HG02884 (cell line): Measurements from ENCODE around the gene B4GALNT4.
"Not testable (repeated sequence)": the region's sequence is repeated elsewhere in the genome, so short reads cannot be mapped to it uniquely, and the experiment has no call there.

Source experiments
- ATAC-seq: cut with Tn5 transposase; IDR thresholded peaks from one replicate; pipeline ENCODE4 v1.9.1; 2021; ENCODE audit warnings: mild to moderate bottlenecking, moderate library complexity; ENCODE audit not compliant: unreplicated experiment

Gene B4GALNT4

GRCh38 chr11:373716-374551 is 4.6 kb downstream of the B4GALNT4 start:
- no peak for ATAC-seq

DNA sequence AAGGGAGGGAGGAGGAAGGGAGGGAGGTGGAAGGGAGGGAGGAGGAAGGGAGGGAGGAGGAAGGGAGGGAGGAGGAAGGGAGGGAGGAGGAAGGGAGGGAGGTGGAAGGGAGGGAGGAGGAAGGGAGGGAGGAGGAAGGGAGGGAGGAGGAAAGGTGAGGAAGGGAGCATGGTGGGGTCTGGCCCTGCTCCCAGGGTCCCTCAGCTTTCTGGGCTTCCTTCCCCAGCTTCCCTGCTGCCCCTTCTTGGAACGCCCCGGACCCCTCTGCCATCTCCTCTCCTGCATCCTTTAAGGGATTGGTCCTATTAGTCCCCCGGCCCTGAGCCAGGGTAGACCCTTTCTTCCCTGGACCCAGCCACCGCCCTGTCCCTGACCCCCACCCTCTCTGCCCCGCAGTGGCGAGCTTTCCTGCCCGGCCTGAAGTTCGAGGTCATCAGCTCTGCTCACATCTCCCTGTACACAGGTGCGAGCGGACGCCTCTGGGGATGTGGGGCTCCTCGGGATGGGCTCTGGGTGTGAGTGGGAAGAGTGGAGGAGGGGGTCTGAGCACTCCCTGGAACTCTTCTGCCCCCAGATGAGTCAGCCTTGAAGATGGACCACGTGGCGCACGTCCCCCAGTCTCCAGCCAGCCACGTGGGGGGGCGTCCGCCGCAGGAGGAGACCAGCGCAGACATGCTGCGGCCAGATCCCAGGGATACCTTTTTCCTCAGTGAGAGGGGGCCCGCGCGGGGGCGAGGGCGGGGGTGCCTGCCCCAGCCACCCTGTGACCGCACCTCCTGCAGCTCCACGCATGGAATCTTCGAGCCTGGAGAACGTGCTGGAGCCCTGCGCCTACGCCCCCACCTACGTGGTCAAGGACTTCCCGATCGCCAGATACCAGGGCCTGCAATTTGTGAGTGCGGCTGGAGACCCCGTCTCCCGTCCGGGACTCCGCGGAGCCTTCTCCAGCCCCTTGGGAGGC is 6.0 kb downstream of the B4GALNT4 start:
- no peak for ATAC-seq

DNA sequence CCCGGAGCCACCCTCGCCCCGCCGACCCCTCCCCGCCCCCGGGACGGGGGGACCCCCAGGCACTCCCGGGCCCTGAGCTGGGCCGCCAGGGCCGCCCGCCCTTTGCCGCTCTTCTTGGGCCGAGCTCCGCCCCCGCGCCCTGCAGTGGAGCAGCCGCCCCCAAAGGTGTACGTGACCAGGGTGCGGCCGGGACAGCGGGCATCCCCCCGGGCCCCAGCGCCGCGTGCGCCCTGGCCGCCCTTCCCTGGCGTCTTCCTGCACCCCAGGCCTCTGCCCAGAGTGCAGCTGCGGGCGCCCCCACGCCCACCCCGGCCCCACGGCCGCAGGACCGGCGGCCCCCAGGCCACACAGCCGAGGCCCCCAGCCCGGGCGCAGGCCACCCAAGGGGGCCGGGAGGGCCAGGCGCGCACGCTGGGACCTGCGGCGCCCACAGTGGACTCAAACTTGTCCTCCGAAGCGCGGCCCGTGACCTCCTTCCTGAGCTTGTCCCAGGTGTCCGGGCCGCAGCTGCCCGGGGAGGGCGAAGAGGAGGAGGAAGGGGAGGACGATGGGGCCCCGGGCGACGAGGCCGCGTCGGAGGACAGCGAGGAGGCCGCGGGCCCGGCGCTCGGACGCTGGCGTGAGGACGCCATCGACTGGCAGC is 7.4 kb downstream of the B4GALNT4 start:
- no peak for ATAC-seq

DNA sequence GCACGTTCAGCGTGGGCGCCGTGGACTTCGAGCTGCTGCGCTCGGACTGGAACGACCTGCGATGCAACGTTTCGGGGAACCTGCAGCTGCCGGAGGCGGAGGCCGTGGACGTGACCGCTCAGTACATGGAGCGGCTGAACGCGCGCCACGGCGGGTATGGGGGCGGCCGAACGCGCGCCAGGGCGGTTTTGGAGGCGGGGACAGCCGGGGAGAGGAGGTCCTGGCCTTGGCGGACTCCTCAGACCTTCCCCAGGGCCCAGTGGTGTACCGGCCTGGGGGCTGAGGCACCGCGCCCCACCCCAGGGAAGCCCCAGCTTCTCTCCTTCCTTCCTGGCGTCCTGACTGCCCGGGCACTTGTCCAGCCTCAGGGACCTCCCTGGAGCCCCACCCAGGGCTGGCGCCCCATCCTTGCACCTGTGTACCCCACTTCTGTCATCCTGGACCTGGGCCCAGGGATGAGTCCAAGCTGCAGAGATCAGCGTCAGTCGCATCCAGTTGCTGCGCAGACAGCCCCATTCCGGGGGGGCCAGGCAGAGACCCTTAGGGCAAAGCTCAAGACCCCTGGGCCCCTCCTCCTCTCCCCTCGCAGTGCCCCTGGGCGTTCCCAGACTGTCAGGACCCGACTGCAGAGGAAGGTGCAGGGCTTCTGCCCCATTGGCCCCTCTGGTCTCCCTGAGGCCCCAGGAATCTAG is 8.0 kb downstream of the B4GALNT4 start:
- no peak for ATAC-seq

DNA sequence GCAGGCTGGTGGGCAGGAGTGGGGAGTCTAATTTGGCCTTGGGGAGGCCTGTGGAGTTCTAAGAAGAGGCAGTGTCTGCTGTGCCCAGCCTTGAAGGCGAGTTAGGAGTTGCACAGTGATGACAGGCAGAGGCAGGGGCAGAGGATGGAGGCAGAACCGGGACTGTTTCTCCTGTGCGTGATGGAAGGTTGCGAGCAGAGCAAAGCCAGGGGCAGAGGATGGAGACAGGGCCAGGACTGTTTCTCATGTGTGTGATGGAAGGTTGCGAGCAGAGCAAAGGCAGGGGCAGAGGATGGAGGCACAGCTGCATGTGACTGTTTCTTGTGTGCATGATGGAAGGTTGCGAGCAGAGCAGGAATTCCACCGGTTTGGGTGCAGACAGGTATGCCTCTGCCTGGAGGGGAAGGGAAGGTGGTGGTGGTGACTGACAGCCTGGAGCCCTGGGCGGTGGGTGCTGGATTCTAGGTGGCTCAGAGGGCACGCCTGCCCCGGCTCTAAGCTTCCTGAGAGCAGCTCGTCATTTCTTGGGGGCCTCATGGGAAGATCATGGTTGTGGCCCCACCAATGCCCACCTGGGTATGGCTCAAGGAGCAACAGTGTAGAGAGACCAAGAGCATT is 8.7 kb downstream of the B4GALNT4 start:
- no peak for ATAC-seq

GRCh38 chr11:379205-380094 is 10.2 kb downstream of the B4GALNT4 start:
- no peak for ATAC-seq

DNA sequence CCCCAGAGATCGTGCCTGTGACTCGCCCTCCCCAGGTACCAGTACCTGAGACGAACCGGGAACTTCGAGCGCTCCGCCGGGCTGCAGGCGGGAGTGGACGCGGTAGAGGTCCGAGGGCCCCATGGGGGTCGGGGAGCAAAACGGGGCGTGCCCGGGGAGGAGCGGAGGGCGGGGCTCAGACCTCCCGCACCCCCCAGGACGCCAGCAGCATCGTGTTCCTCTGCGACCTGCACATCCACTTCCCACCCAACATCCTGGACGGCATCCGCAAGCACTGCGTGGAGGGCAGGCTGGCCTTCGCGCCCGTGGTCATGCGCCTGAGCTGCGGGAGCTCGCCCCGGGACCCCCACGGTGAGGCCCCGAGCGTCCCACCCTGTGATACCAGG is 10.8 kb downstream of the B4GALNT4 start:
- ATAC-seq = no peak

- ATAC-seq = no peak
These were observed 11.2 kb downstream of the B4GALNT4 start for GRCh38 chr11:380491-380890.

GRCh38 chr11:380996-381395 is 11.7 kb downstream of the B4GALNT4 start:
- no peak for ATAC-seq

DNA sequence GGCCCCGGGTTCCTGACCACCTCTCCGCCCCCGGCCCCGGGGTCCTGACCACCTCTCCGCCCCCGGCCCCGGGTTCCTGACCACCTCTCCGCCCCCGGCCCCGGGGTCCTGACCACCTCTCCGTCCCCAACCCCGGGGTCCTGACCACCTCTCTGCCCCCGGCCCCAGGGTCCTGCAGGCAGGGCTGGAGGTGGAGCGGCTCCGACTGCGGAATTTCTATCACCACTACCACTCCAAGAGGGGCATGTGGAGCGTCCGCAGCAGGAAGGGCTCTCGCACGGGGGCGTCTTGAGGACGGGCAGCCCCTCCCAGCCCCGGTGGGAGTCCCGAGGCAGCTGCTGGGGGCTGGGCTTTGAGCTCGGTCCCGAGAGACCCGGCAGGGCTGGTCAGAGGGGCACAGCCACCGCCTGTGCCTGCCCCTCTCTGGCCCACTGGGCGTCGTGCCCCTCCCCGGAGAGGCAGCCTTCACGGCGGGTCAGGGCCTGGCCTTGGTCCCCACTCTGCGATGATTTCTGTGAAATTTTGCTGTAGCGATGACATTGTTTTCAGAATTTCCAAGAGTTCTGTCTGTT is 12.3 kb downstream of the B4GALNT4 start:
- ATAC-seq = no peak

DNA sequence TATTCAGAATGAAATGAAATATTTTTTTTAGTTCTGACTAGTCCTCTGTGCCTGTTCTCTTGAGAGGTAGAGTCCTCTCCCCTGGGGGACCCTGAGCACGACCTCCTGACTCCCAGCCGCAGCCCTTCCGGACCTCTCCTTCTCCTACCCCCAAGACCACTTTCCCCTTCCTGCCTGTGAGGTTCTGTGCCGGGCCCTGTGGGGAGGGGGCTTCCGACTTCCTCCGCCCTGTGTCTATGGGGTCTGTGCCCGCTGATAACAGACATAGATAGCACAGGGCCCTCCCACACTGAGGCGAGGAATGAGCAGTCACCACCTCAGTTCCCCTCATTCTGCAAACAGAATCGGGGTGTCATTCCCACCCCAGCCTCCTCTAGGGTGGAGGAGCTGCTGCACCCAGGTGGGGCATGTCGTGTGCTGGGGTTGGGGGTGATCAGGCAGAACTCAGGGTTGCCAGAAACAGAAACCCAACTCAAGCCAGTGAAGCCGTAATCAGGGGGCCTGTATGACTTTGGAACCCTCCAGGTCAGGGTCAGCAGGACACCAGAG is 12.9 kb downstream of the B4GALNT4 start:
- ATAC-seq = no peak

DNA sequence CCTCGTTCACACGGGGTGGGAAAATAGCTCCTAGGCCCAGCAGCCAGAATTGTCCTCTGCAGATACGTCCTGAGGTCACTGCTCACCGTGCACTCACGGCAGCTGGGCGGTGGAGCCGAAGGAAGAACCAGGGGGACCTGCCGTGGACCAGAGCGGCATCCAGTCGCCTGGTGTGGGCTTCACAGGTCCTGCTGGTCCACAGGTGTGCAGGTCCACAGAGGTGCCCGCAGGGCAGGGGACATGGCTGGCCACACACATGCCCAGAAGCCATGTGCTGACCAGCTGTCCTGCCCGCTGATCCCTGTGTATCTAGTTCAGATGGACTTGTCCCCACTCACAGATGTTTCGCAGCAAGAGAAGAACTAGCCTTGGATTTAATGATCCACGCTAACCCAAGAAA is 14.1 kb downstream of the B4GALNT4 start:
- ATAC-seq = no peak

DNA sequence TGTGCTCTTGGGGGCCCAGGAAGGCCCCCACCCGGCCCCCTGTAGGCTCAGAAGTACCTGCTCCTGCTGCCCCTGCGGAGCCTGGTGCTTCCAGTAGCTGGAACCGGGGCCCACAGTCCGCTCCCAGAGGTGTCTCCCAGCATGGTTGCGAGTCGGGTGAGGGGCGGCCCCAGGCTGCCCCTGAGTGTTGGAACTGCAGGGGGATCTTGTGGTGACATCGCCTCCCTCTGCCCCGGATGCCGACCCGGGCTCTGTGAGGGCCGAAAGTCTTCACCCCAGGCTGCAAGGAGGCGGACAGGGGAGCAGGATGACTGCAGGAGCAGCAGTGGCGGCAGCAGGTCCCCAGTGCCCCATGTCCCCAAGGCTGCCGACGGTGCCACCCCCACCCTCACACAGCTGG is 15.2 kb downstream of the B4GALNT4 start:
- ATAC-seq = no peak

DNA sequence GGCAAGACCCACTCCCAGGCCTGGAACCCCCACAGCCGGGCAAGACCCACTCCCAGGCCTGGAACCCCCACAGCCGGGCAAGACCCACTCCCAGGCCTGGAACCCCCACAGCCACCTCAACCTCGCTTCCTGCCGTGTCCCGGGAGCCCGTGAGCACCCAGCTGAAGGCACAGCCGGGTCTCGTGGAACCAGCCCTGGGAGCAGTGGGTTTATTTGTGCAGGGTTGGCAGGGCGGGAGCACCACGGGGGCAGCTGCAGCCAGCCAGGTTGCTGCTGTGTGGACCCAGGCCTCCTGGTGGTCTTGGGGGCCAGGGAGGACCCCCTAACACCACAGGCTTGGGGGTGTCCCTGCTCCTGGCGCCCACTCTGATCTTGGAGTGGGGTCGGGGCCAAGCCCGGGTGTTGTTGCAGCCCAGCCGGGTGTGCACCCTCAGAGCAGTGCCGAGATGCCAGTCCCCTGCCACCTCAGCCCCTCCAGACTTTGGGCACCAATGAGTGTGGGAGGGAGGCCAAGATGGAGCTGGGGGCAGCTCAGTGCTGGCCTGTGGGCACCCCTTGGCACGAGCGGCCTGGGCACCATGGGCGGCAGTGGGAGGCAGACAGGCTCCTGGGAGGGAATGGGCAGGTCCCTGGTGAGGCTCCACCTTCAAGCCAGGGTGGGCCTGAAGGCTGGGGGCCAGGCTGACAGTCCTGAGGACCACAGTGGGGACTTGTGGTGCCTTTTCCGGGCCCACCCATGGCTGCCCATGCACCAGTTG is 16.5 kb downstream of the B4GALNT4 start:
- no peak for ATAC-seq

GRCh38 chr11:386483-386882 is 17.2 kb downstream of the B4GALNT4 start:
- ATAC-seq = no peak

DNA sequence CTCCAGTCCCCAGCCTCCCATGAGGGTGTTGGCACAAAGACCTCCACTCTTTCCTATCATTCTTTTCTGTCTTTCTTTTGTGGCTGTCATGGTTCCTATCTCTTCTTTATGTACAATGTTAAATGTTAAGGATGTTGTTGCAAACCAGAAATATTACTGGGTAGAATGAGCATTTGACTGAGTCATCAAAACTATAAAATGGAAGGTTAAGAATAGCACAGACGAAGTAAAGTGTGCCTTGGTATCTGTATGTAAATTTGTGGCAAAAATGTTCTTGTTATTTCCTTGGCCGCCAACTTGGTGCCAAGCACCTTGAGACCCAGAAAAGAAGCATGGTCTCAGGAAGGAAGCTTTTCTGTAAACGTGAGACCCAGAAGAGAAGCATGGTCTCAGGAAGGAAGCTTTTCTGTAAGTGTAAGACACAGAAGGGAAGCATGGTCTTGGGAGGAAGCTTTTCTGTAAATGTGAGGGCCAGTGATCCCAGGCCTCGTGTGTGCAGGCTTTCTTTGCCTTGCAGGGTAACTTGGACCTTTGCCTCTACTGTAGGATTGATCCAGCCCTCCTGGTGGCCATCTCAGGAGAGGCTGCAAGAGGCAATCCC is 18.0 kb downstream of the B4GALNT4 start:
- ATAC-seq = no peak

- ATAC-seq = not testable (repeated sequence)
These were observed 20.1 kb downstream of the B4GALNT4 start for GRCh38 chr11:389369-389768.

DNA sequence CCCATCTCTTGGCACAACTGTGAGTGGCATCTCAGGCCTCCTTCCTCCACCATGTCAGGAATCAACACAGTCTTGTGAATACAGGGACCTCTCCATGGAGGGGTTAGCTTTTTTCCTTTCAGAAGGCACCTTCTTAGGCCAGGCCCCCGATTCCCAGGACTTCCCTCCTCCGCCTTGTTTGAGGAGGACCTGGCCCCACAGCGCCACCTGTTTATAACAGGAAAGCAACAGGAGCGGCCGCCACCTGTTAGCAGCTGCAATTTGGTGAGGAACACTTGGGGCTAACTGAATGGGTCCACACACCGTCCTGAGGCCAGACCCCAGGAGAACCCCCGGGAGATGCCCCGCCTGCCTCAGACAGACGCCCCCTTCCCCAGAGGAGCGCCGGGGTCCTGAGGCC is 20.9 kb downstream of the B4GALNT4 start:
- ATAC-seq = no peak
